ENCODE results near the gene STAG2. TPM values are rescaled to one million over a fixed set of nuclear protein-coding genes. Genes with fewer than 3 reads are reported as not detected.

The STAG2 gene
- total and polyA plus RNA-seq, 2 of the 13 experiments (the other 11 are each of a cell fraction or from before 2014, with no cell fraction given), result 21.0 to 50.8 TPM

DNA sequence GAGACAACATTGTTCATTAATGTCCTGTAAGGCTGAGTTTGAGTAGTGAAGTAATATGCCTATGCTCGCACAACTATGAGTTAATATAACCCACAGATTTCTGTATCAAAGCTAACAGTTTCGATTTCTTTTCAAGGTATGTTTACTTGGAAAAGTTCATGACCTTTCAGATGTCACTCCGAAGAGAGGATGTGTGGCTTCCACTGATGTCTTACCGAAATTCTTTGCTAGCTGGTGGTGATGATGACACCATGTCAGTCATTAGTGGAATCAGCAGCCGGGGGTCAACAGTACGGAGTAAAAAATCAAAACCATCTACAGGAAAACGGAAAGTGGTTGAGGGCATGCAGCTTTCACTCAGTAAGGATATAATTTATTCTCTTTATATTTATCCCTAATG, 124.9 kb downstream of the STAG2 start (continued):
- TF ChIP-seq FOSL2 (CRISPR knock-in tag; IDR thresholded peaks at IDR 0.05), result no peak
- TF ChIP-seq HOXA7 (CRISPR knock-in tag; IDR thresholded peaks at IDR 0.05), result no peak
- no peak for TF ChIP-seq ZNF768 (CRISPR knock-in tag; IDR thresholded peaks at IDR 0.05)
- no peak for TF ChIP-seq POLR2AphosphoS5 (IDR thresholded peaks at IDR 0.05; ENCODE audit: low read depth, low read length)
- TF ChIP-seq SMARCC2 (IDR thresholded peaks at IDR 0.05), result no peak
- no peak for TF ChIP-seq U2AF1 (optimal IDR thresholded peaks at IDR 0.05; ENCODE audit: low read depth, low read length)
- TF ChIP-seq, protein P1, sequence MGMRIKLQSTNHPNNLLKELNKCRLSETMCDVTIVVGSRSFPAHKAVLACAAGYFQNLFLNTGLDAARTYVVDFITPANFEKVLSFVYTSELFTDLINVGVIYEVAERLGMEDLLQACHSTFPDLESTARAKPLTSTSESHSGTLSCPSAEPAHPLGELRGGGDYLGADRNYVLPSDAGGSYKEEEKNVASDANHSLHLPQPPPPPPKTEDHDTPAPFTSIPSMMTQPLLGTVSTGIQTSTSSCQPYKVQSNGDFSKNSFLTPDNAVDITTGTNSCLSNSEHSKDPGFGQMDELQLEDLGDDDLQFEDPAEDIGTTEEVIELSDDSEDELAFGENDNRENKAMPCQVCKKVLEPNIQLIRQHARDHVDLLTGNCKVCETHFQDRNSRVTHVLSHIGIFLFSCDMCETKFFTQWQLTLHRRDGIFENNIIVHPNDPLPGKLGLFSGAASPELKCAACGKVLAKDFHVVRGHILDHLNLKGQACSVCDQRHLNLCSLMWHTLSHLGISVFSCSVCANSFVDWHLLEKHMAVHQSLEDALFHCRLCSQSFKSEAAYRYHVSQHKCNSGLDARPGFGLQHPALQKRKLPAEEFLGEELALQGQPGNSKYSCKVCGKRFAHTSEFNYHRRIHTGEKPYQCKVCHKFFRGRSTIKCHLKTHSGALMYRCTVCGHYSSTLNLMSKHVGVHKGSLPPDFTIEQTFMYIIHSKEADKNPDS (CRISPR knock-in tag; IDR thresholded peaks at IDR 0.05), result no peak
- TF ChIP-seq GFI1 (CRISPR knock-in tag; IDR thresholded peaks at IDR 0.05; ENCODE audit: borderline replicate concordance), result no peak
- no peak for TF ChIP-seq JUNB (CRISPR knock-in tag; IDR thresholded peaks at IDR 0.05; ENCODE audit: borderline replicate concordance)

- no peak for ATAC-seq
- TF ChIP-seq, protein P2, sequence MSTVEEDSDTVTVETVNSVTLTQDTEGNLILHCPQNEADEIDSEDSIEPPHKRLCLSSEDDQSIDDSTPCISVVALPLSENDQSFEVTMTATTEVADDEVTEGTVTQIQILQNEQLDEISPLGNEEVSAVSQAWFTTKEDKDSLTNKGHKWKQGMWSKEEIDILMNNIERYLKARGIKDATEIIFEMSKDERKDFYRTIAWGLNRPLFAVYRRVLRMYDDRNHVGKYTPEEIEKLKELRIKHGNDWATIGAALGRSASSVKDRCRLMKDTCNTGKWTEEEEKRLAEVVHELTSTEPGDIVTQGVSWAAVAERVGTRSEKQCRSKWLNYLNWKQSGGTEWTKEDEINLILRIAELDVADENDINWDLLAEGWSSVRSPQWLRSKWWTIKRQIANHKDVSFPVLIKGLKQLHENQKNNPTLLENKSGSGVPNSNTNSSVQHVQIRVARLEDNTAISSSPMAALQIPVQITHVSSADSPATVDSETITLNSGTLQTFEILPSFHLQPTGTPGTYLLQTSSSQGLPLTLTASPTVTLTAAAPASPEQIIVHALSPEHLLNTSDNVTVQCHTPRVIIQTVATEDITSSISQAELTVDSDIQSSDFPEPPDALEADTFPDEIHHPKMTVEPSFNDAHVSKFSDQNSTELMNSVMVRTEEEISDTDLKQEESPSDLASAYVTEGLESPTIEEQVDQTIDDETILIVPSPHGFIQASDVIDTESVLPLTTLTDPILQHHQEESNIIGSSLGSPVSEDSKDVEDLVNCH (CRISPR knock-in tag; IDR thresholded peaks at IDR 0.05), result no peak
- TF ChIP-seq CEBPZ (IDR thresholded peaks at IDR 0.05; ENCODE audit: low read length) (no peak), CREM (IDR thresholded peaks at IDR 0.05) (no peak), CREM (CRISPR knock-in tag; IDR thresholded peaks at IDR 0.05) (no peak), ZNF550 (CRISPR knock-in tag; IDR thresholded peaks at IDR 0.05; ENCODE audit: borderline replicate concordance) (no peak)
- H3K9me3 ChIP-seq (ENCODE audit: low read length), result no peaks in the 10 kb centered on the region
- H3K36me3 ChIP-seq (replicated peaks in 1 of 2; ENCODE audit: control insufficient read depth in 1 of 2, insufficient read depth in 2 of 2, low read length in 2 of 2), result peaks cover 0 to 31% of the 10 kb centered on the region in 2 experiments; a peak in 4 of 5 replicates
- H4K20me1 ChIP-seq (ENCODE audit: insufficient read depth, low read length), result no peaks in the 10 kb centered on the region
- intact Hi-C loops (cut with micrococcal nuclease; ENCODE audit: unreplicated experiment) (no loop called here), in situ Hi-C loops (cut with HindIII; ENCODE audit: extremely low pct_ligation_motif_present, low pct_unique_long_range_greater_than_20kb) (no loop called here)
- no peak for DNase-seq (ENCODE audit: low spot score)
- H3K4me2 ChIP-seq (ENCODE audit: low read depth, low read length), result no peak overlapping the region
- no TSS peak for BruUV-seq (replicated peaks)
- H2AFZ ChIP-seq (ENCODE audit: low read length), result no peak overlapping the region
- POLR2A ChIA-PET, result no interaction called here
- no peak overlapping the region for H3K27ac ChIP-seq (ENCODE audit: extremely low read length, insufficient read depth, low read length)
- WGBS (ENCODE audit: low lambda C conversion rate), result 96% methylated on average over 5 of the region's 6 CpGs
- no peaks in the 10 kb centered on the region for H3K79me2 ChIP-seq (ENCODE audit: insufficient read depth, low read length)
- H3K4me1 ChIP-seq (ENCODE audit: insufficient read depth, low read length), result no peaks in the 10 kb centered on the region
- H3K4me3 ChIP-seq (replicated peaks in 1 of 3; ENCODE audit: insufficient read depth in 1 of 3, low read depth in 2 of 3, low read length in 3 of 3), result no peak overlapping the region
- no peak for FAIRE-seq
- no peaks in the 10 kb centered on the region for H3K27me3 ChIP-seq (ENCODE audit: control insufficient read depth in 1 of 2, insufficient read depth in 2 of 2, low read length in 2 of 2)
- CTCF ChIA-PET (ENCODE audit: low intra/inter-chr PET ratio, low total read pairs), result no interaction called here
- H3K9ac ChIP-seq (ENCODE audit: insufficient read depth, low read depth, low read length), result no peak overlapping the region
These were observed 125.7 kb downstream of the STAG2 start for GRCh38 chrX:124087000-124087746.

All from HepG2 (cell line).